ENCODE results near the gene SNTB2.

SNTB2 gene

GRCh38 chr16:69182730-69183416 is 4.1 kb upstream of the SNTB2 start:
- DNase-seq: peak; percentile 26

- DNase-seq: no peak
Observed at GRCh38 chr16:69187446-69188235, 677 bp downstream of the SNTB2 start.

- DNase-seq: peak; percentile 39
Observed at GRCh38 chr16:69188236-69188549, 1.2 kb downstream of the SNTB2 start.

- DNase-seq: no peak
Observed at GRCh38 chr16:69188716-69189115, 1.8 kb downstream of the SNTB2 start.

GRCh38 chr16:69190046-69190588 is 3.2 kb downstream of the SNTB2 start:
- DNase-seq: no peak

GRCh38 chr16:69190598-69190997 is 3.6 kb downstream of the SNTB2 start:
- no peak for DNase-seq

- DNase-seq: no peak
Observed at GRCh38 chr16:69191136-69191535, 4.2 kb downstream of the SNTB2 start.

- no peak for DNase-seq
Observed at GRCh38 chr16:69193855-69194254, 6.9 kb downstream of the SNTB2 start.

- DNase-seq: no peak
Observed at GRCh38 chr16:69194488-69194887, 7.5 kb downstream of the SNTB2 start.

GRCh38 chr16:69195369-69196029 is 8.5 kb downstream of the SNTB2 start:
- no peak for DNase-seq

- no peak for DNase-seq
Observed at GRCh38 chr16:69197573-69197972, 10.6 kb downstream of the SNTB2 start.

GRCh38 chr16:69199382-69199781 is 12.4 kb downstream of the SNTB2 start:
- no peak for DNase-seq

- DNase-seq: no peak
Observed at GRCh38 chr16:69201291-69201690, 14.3 kb downstream of the SNTB2 start.

- DNase-seq: no peak
Observed at GRCh38 chr16:69201787-69202186, 14.8 kb downstream of the SNTB2 start.

GRCh38 chr16:69204172-69204571 is 17.2 kb downstream of the SNTB2 start:
- DNase-seq: no peak

GRCh38 chr16:69209735-69210134 is 22.8 kb downstream of the SNTB2 start:
- no peak for DNase-seq

GRCh38 chr16:69217433-69217832 is 30.5 kb downstream of the SNTB2 start:
- DNase-seq: no peak

- no peak for DNase-seq
Observed at GRCh38 chr16:69219279-69219678, 32.3 kb downstream of the SNTB2 start.

GRCh38 chr16:69223882-69224281 is 36.9 kb downstream of the SNTB2 start:
- DNase-seq: no peak

- no peak for DNase-seq
Observed at GRCh38 chr16:69225121-69225520, 38.2 kb downstream of the SNTB2 start.

GRCh38 chr16:69233124-69233523 is 46.2 kb downstream of the SNTB2 start:
- no peak for DNase-seq

- DNase-seq: no peak
Observed at GRCh38 chr16:69234460-69234859, 47.5 kb downstream of the SNTB2 start.

- no peak for DNase-seq
Observed at GRCh38 chr16:69236319-69236718, 49.4 kb downstream of the SNTB2 start.

- no peak for DNase-seq
Observed at GRCh38 chr16:69237296-69237695, 50.3 kb downstream of the SNTB2 start.

Measured in NCI-H510A treated with DMSO at 0.1 percent for 48 hours (cell line).